ENCODE results near the gene S100A8.
"Not testable (repeated sequence)": the region's sequence is repeated elsewhere in the genome, so short reads cannot be mapped to it uniquely, and the experiment has no call there.

Gene S100A8

GRCh38 chr1:153390938-153391710, at the start of gene S100A8:
S100A8 (minus strand) TSS chr1:153391073; CDS start chr1:153390535, 538 bp downstream.
- no peak for DNase-seq (ENCODE audit: low read depth in 1 of 2, low spot score in 1 of 2)

GRCh38 chr1:153439273-153439672, 48.4 kb upstream of the S100A8 start:
- DNase-seq (ENCODE audit: low read depth in 1 of 2, low spot score in 1 of 2): no peak

- DNase-seq (ENCODE audit: low read depth in 1 of 2, low spot score in 1 of 2): no peak
Measured at GRCh38 chr1:153438599-153438998, 47.7 kb upstream of the S100A8 start.

- DNase-seq (ENCODE audit: low read depth in 1 of 2, low spot score in 1 of 2): no peak
Measured at GRCh38 chr1:153437236-153437635, 46.4 kb upstream of the S100A8 start.

GRCh38 chr1:153434746-153435455, 44.0 kb upstream of the S100A8 start:
- no peak for DNase-seq (ENCODE audit: low read depth in 1 of 2, low spot score in 1 of 2)

- DNase-seq (ENCODE audit: low read depth in 1 of 2, low spot score in 1 of 2): no peak
Measured at GRCh38 chr1:153432874-153433681, 42.2 kb upstream of the S100A8 start.

- DNase-seq (ENCODE audit: low read depth in 1 of 2, low spot score in 1 of 2): no peak
Measured at GRCh38 chr1:153431928-153432327, 41.1 kb upstream of the S100A8 start.

- no peak for DNase-seq (ENCODE audit: low read depth in 1 of 2, low spot score in 1 of 2)
Measured at GRCh38 chr1:153431427-153431826, 40.6 kb upstream of the S100A8 start.

- no peak for DNase-seq (ENCODE audit: low read depth in 1 of 2, low spot score in 1 of 2)
Measured at GRCh38 chr1:153431002-153431401, 40.1 kb upstream of the S100A8 start.

- no peak for DNase-seq (ENCODE audit: low read depth in 1 of 2, low spot score in 1 of 2)
Measured at GRCh38 chr1:153430561-153430960, 39.7 kb upstream of the S100A8 start.

- DNase-seq (ENCODE audit: low read depth in 1 of 2, low spot score in 1 of 2): no peak
Measured at GRCh38 chr1:153430166-153430553, 39.3 kb upstream of the S100A8 start.

GRCh38 chr1:153429266-153430165, 38.6 kb upstream of the S100A8 start:
- no peak for DNase-seq (ENCODE audit: low read depth in 1 of 2, low spot score in 1 of 2)

- DNase-seq (ENCODE audit: low read depth in 1 of 2, low spot score in 1 of 2): no peak
Measured at GRCh38 chr1:153428791-153429190, 37.9 kb upstream of the S100A8 start.

- no peak for DNase-seq (ENCODE audit: low read depth in 1 of 2, low spot score in 1 of 2)
Measured at GRCh38 chr1:153428073-153428638, 37.3 kb upstream of the S100A8 start.

GRCh38 chr1:153426809-153427208, 35.9 kb upstream of the S100A8 start:
- no peak for DNase-seq (ENCODE audit: low read depth in 1 of 2, low spot score in 1 of 2)

GRCh38 chr1:153422450-153423068, 31.7 kb upstream of the S100A8 start:
- DNase-seq (ENCODE audit: low read depth in 1 of 2, low spot score in 1 of 2): peak; percentile 11 to 50

- DNase-seq (ENCODE audit: low read depth in 1 of 2, low spot score in 1 of 2): no peak
Measured at GRCh38 chr1:153420306-153420705, 29.4 kb upstream of the S100A8 start.

- not testable (repeated sequence) for DNase-seq (ENCODE audit: low read depth in 1 of 2, low spot score in 1 of 2)
Measured at GRCh38 chr1:153419436-153419793, 28.5 kb upstream of the S100A8 start.

GRCh38 chr1:153418758-153419435, 28.0 kb upstream of the S100A8 start:
- DNase-seq (ENCODE audit: low read depth in 1 of 2, low spot score in 1 of 2): not testable (repeated sequence)

Measured in activated T-helper 1 cell treated with anti-CD3 and anti-CD28 coated beads, Interleukin-2, amount 50 U/mL, for 16 hours (primary cell).